ENCODE measurements around the gene SLC36A4. TPM values are rescaled to one million over a fixed set of nuclear protein-coding genes. Genes with fewer than 3 reads are reported as not detected.
"Not testable (repeated sequence)": the region's sequence is repeated elsewhere in the genome, so short reads cannot be mapped to it uniquely, and the experiment has no call there.

SLC36A4 gene
- total RNA-seq, 1 donor from 2014 or later: 25.3 TPM

DNA sequence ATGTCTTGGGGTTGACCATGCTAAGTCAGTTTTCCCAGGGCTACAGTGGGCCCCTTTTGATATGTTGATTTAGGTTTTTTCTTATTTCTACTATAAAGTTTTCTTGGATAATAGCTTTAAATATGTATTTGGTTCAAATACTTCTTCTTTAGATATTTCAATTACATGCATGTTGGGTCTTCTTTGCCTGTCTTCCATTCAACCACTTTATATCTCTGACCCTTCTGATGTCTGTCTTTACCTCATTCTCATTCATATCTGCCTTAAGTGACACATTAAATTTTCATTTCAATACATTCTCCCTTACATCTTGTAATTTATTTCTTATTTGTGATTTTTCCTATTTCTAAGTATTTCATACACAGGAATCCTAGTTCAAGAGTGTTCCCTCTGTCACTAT is 10.5 kb downstream of the SLC36A4 start:
- H3K4me3 Mint-ChIP-seq (ENCODE audit: unreplicated experiment): no peak overlapping the region
- peaks cover 33% of the 10 kb centered on the region for H3K36me3 Mint-ChIP-seq (ENCODE audit: unreplicated experiment)
- H3K9me3 Mint-ChIP-seq (ENCODE audit: unreplicated experiment): peaks cover 24% of the 10 kb centered on the region
- TF ChIP-seq, protein P1, sequence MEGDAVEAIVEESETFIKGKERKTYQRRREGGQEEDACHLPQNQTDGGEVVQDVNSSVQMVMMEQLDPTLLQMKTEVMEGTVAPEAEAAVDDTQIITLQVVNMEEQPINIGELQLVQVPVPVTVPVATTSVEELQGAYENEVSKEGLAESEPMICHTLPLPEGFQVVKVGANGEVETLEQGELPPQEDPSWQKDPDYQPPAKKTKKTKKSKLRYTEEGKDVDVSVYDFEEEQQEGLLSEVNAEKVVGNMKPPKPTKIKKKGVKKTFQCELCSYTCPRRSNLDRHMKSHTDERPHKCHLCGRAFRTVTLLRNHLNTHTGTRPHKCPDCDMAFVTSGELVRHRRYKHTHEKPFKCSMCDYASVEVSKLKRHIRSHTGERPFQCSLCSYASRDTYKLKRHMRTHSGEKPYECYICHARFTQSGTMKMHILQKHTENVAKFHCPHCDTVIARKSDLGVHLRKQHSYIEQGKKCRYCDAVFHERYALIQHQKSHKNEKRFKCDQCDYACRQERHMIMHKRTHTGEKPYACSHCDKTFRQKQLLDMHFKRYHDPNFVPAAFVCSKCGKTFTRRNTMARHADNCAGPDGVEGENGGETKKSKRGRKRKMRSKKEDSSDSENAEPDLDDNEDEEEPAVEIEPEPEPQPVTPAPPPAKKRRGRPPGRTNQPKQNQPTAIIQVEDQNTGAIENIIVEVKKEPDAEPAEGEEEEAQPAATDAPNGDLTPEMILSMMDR (IDR thresholded peaks at IDR 0.05): no peak
- H3K27ac Mint-ChIP-seq (ENCODE audit: unreplicated experiment): no peak overlapping the region
- DNase-seq (ENCODE audit: extremely low spot score, unreplicated experiment): no peak
- peaks cover 2% of the 10 kb centered on the region for H3K4me1 Mint-ChIP-seq (ENCODE audit: unreplicated experiment)
- no peaks in the 10 kb centered on the region for H3K27me3 Mint-ChIP-seq (ENCODE audit: unreplicated experiment)

DNA sequence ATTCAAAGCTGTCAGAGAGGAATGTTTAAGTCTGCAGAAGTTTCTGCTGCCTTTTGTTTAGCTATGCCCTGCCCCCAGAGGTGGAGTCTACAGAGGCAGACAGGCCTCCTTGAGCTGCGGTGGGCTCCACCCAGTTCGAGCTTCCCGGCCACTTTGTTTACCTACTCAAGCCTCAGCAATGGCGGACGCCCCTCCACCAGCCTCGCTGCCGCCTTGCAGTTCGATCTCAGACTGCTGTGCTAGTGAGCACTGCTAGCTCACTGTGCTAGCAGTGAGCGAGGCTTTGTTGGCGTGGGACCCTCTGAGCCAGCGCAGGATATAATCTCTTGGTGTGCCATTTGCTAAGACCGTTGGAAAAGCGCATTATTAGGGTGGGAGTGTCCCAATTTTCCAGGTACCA is 19.9 kb downstream of the SLC36A4 start:
- not testable (repeated sequence) for H3K4me3 Mint-ChIP-seq (ENCODE audit: unreplicated experiment); H3K27me3 Mint-ChIP-seq (ENCODE audit: unreplicated experiment); DNase-seq (ENCODE audit: extremely low spot score, unreplicated experiment); H3K27ac Mint-ChIP-seq (ENCODE audit: unreplicated experiment); H3K4me1 Mint-ChIP-seq (ENCODE audit: unreplicated experiment)
- H3K36me3 Mint-ChIP-seq (ENCODE audit: unreplicated experiment): peaks cover 50% of the 10 kb centered on the region
- H3K9me3 Mint-ChIP-seq (ENCODE audit: unreplicated experiment): peaks cover 16% of the 10 kb centered on the region

DNA sequence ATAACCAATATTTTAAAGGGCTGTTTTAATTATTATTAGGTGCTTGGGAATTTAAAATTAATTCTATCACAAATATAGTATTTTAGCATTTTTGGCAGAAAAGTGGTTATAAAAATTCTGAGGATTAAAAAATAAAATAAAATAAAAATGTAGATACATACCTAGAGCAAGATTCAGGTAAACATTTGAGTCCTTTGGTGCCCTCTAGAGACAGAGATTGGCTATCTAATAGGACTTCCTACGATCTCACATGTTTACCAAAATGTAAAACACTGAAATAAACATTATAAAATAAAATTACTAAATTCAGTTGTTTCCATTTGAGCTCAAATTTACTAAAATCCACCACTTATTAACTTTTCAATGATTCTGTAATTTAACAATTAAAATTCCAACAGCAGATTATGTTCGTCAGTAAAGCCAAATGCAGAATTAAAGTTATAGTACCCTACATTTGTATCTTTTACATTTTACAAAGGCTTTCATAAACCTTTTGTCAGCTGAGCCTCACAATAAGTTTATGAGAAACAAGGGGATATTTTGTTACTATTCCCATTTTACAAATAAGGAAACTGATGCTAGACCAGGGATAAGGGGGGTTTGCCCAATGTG is 27.7 kb downstream of the SLC36A4 start:
- Mint-ChIP-seq H3K36me3 (ENCODE audit: unreplicated experiment) (peaks cover 3% of the 10 kb centered on the region), H3K9me3 (ENCODE audit: unreplicated experiment) (no peaks in the 10 kb centered on the region)

DNA sequence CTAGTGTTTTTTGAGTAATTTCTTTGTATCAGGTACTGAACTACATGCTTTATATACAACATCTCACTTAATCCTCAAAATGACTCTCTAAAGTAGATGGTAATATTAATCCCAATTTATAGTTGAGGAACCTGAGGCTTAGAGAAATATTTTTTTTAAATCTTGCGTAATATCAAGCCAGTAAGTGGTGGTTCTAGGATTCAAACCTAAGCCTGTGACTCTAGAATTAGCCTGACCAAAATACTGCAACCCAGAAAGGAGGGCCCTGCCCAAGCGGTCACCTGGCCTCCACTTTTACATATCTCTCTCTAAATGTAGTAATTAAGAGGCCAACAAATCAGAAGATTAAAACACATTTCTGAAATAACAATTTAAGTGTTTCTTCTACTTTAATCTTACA is 28.6 kb downstream of the SLC36A4 start:
- Mint-ChIP-seq H3K27ac (ENCODE audit: unreplicated experiment) (no peak overlapping the region), H3K9me3 (ENCODE audit: unreplicated experiment) (no peaks in the 10 kb centered on the region), H3K36me3 (ENCODE audit: unreplicated experiment) (peaks cover 9% of the 10 kb centered on the region), H3K27me3 (ENCODE audit: unreplicated experiment) (no peaks in the 10 kb centered on the region), H3K4me1 (ENCODE audit: unreplicated experiment) (peaks cover 10% of the 10 kb centered on the region), H3K4me3 (ENCODE audit: unreplicated experiment) (no peak overlapping the region)
- no peak for DNase-seq (ENCODE audit: extremely low spot score, unreplicated experiment)
- TF ChIP-seq, protein P1 (IDR thresholded peaks at IDR 0.05): no peak

More for the DNA sequence above, 27.7 kb downstream of the SLC36A4 start:
- DNase-seq (ENCODE audit: extremely low spot score, unreplicated experiment): no peak
- Mint-ChIP-seq H3K4me1 (ENCODE audit: unreplicated experiment) (peaks cover 10% of the 10 kb centered on the region), H3K4me3 (ENCODE audit: unreplicated experiment) (no peak overlapping the region), H3K27ac (ENCODE audit: unreplicated experiment) (no peak overlapping the region), H3K27me3 (ENCODE audit: unreplicated experiment) (no peaks in the 10 kb centered on the region)
- TF ChIP-seq, protein P1 (IDR thresholded peaks at IDR 0.05): peak; percentile 70

DNA sequence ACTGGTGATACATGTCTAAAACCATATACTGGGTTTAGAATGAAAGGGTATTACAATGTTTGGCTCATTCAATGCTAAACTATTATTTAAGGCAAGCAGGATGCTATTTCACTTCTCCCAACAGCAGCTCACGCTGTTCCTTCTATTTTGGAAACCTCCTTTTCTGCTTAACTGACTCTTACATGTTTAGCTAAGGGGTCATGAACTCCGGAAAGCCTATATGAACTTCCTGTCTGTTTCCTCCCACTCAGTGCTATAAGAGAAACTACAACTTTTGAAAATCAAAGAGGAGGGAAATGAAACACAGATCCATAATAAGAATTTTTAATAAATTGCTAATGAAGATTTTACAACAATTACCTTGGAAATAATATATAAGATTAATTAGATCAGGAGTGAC is 30.9 kb downstream of the SLC36A4 start:
- DNase-seq (ENCODE audit: extremely low spot score, unreplicated experiment): no peak
- peaks cover 15% of the 10 kb centered on the region for H3K36me3 Mint-ChIP-seq (ENCODE audit: unreplicated experiment)
- TF ChIP-seq, protein P1 (IDR thresholded peaks at IDR 0.05): no peak
- no peak overlapping the region for H3K4me3 Mint-ChIP-seq (ENCODE audit: unreplicated experiment)
- peaks cover 10% of the 10 kb centered on the region for H3K4me1 Mint-ChIP-seq (ENCODE audit: unreplicated experiment)
- no peaks in the 10 kb centered on the region for H3K9me3 Mint-ChIP-seq (ENCODE audit: unreplicated experiment)
- H3K27ac Mint-ChIP-seq (ENCODE audit: unreplicated experiment): no peak overlapping the region
- no peaks in the 10 kb centered on the region for H3K27me3 Mint-ChIP-seq (ENCODE audit: unreplicated experiment)

All from osteocyte (in vitro differentiated cells).